Muscle of back (tissue), 11 donors: ENCODE measurements around the gene EDN1. TPM values are rescaled to one million over a fixed set of nuclear protein-coding genes. Genes with fewer than 3 reads are reported as not detected.
"Not testable (repeated sequence)": the region's sequence is repeated elsewhere in the genome, so short reads cannot be mapped to it uniquely, and the experiment has no call there.

Experiments
- DNase-seq, 3 donors: peaks; one replicate each; pipeline versions ENCODE4 v3.0.0 to v3.0.0-alpha.2; 2013
- polyA plus RNA-seq, 10 donors: library from polyadenylated mRNA; unstranded; fragments of 120-200 nt; gene quantifications; one replicate each; pipeline ENCODE4 v1.2.1, GENCODE V29; 2013; ENCODE audit not compliant: insufficient read length in 10 of 10

EDN1 gene
- polyA plus RNA-seq, 10 donors: 2.7 to 4.8 (median 3.1) TPM

DNA sequence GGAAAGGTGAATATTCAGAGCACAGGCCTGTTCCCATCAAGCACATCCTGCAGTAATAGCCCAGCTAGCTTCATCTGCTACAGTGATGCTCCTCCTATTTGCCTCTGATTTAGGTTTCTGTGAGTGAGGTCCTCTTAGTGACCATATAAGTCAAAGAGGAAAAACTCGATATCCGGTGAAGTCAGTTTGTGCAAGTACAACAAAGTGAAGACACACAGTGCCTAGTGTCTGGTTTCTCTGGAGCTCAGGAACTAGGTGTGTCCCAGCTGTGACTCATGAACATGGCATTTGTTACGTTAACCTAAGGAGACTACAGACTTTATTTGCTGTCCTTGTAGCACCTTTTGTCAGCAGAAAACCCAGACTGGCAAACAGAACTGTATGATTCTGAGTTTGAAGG lies 33.9 kb downstream of the EDN1 start:
- peak in 1 of 3 donors; percentile 15 for DNase-seq

DNA sequence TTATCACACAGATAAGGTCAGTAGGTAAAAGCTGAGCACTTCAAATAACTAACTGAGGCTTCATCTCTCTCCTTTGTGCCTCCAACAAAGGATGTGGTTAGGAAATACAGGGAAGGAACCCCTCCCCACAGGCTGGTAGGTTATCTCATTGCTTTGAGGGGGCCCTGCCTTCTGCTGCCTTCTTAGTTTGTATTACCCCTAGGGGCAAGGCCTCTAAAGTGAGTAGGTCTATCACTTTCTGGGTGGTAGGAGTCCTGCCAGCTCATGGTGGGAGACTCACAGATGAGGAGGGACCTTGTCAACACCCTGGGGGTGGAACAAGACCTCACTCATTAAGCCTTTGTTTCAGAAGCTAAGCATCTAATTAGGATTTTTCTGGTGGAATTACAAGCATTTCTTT lies 34.6 kb downstream of the EDN1 start:
- DNase-seq: no peak

DNA sequence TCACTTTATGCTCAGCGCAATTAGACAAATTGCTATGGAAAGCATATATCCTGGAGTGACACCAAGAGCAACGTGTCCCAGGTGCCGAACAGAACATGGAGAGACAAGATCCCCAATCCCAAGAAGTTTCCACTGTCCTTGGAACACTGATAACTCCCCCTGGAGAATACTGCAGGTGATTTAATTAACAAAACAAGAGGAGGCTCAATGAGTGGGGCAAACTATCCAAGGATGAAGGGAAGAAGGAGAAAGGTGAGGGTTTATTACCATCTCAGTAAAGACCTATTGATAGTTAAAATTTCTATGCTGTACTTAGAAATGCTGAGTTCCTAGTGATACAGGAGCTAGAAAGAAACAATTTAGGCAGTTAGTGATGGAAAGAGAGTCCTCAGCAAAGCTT lies 35.7 kb downstream of the EDN1 start:
- DNase-seq: no peak

DNA sequence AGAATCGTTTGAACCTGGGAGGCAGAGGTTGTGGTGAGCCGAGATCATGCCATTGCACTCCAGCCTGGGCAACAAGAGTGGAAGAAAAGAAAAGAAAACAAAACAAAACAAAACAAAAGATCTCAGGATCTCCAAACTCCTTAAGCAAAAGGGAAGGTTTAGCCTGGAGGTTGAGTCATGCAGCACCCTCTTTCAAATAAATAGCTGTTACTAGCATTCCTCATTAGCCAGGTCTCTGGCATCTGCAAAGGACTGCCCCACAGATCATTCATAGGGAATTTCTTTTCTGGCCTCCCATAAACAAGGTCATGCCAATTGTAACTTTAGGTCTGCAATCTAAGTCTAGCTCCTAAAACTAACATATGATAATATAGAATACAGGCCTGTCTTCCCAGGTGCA lies 37.2 kb downstream of the EDN1 start:
- DNase-seq: no peak

DNA sequence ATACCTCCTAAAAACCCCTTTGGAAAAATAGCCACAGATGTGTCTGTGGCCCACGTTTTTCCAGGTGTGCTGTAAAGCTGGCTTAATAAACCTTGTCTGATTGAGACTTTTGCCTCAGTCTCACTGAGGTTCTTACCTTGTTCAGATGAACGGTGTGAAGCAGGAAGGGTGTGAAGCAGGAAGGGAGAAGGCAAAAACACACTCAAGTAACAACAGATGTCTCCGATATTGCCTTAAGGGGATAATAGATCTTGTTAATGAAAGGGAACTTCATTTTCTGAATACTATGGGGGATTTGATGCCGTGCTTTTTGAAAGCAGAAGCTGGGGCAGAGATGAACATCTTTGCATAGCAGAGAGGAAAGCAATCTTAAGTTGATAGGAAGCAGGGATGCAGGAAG lies 37.8 kb downstream of the EDN1 start:
- no peak for DNase-seq

DNA sequence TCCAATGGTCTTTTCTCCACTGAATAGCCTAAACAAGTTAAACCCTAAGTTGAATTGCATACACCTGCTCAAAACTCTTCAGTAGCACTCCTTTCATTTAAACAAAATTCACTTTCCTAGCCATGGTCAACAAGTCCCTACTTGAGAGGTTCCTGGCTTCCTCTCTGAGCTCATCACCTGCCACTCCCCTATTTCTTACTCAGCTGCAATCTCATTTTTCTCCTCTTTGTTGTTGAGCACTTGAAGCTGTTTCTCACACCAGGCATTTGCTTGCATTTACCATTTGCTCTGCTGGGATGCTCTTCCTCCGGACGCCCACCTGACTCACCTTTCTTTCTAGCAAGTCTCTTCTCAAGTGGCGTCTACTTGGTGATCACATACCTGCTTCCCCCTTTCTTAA lies 38.5 kb downstream of the EDN1 start:
- no peak for DNase-seq

DNA sequence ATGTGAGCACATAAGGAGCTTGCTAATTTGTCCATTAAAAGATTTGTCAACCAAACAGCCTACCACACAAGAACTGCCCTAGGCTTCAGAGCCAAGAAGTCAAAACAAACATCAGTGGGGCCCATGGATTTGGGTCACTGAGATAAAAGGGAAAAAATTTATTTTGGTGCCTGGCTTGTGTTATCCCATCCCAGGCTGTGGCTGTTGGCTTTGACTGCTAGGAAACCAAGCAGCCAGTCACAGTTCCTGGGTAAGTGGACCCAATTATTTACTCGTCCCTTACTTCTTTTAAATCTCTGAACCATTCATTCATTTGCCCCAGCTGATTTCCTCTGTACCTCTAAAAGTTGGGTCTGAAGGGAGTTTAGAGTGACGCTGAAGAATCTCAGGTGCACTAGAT lies 41.3 kb downstream of the EDN1 start:
- no peak for DNase-seq

DNA sequence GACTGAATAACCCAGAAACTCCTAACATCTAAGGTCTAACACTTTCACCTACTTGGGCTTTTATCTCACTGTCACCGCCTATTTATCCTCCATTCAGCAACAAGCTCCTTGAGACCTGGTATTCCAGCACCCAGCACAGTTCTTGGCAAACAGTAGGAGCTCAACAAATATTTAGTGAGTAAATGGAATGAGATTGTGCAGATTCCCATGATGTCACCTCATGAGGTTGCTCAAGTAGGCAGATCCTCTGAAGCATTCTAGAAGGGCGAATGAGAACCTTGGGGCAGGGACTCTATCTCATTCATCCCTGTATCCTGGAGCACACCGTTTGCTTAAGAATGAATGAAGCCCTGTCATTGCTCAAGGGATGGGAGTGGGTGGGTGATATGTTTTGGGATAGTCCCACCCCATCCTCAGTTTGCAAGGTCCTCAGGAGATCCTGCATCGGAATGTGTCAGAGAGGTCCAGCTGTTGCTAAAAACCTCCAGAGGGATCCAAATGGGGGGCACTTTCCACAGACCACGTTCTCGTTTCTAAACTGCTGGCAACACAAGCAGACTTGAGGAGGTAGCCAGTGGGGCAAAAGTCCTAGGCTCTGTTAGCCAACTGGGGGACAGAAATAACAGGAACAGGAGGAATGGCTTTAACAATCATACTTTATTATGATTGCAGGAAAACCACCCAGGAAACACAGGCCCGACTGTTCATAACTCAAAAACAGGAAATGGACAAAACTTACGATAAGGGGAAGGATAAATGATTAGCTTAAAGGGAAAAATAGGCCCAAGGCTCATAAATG lies 42.0 kb downstream of the EDN1 start:
- DNase-seq: no peak

DNA sequence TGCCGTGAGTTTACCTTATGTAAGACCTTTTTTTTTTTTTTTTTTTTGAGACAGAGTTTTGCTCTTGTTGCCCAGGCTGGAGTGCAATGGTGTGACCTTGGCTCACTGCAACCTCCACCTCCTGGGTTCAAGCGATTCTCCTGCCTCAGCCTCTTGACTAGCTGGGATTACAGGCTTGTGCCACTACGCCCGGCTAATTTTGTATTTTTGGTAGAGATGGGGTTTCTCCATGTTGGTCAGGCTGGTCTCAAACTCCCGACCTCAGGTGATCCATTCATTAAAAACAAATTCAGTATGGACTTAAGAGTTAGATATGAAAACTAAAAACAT lies 42.6 kb downstream of the EDN1 start:
- DNase-seq: not testable (repeated sequence)

DNA sequence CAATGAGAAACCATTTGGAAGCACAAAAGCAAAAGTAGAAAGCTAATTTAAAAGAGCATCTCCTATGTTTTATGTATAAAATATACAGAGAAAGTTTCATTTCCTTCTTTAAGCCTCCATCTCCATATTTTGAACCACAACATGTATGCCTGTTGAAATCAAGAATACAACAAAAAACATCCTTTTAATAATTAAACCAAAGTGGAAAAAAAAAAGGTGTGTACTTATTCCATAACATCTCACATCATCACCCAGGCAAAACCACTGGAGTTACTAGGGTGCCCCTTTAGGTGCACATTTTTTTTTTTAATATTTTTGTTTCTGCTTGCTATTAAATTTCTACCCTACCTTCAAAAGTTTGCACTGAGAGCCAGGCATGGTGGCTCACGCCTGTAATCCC lies 43.0 kb downstream of the EDN1 start:
- DNase-seq: no peak

DNA sequence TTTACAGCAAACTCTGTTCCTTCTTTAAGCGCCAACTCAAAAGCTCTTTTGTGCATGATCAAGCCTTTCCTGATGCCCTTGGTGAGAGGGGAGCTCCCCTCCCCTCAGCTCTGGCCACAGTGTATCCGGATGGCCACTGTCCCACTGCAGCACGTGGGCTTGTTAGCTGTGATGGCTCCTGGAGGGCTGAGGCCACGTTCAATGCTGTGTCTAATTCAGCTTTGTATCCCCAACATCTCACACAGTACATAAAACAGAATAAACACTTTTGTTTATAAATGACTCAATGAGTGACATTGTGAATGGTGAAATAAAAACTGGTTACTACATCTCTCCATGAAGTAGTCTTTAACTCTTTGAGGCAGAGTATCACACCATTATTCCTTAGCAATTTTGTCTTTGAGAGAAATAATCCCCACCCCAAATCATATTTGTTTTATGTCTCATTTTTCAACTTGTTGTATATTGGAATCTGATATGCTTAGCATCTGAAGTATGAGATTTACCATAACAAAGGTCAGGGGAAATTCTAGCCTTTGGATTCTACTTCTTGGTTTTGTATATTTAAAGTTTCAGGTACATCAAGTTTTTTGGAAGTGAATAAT lies 44.5 kb downstream of the EDN1 start:
- DNase-seq: no peak

DNA sequence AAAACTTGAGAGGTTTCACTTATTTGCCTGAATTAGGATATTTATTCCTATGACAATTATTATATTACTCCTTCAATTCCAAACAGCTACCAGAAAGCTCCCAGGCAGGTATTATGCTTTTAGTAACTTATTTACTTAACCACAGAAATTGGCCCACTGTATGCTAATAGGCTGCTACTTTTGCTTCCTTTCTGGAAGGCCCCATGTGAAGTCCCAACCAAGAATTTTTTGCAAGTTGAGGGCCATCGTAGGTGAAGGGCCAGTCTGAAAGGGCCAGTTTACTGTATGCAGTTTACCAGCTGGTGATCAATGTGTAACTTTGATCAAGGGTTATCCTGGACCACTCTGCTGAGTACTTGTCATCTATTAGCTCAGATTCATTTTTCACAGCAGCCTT lies 45.0 kb downstream of the EDN1 start:
- no peak for DNase-seq

DNA sequence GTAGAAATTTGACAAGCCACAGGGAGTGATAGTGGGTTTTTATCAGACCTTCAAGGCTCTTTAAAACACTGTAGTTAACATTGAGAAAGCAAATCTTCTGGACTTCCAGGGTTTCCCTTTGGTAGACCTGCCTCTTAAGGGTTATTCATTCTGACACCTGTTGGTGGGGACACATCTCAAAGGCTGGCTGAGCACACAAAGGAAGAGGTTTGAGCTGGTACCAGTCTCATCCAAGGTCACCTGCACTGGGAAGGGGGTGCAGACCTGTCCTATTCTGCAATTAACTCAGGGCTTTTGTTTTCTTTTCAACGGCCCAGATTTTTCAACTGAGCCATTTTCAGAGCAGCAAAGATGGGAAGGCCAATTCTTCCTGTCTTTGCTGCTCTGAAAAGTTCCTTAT lies 45.6 kb downstream of the EDN1 start:
- DNase-seq: no peak

DNA sequence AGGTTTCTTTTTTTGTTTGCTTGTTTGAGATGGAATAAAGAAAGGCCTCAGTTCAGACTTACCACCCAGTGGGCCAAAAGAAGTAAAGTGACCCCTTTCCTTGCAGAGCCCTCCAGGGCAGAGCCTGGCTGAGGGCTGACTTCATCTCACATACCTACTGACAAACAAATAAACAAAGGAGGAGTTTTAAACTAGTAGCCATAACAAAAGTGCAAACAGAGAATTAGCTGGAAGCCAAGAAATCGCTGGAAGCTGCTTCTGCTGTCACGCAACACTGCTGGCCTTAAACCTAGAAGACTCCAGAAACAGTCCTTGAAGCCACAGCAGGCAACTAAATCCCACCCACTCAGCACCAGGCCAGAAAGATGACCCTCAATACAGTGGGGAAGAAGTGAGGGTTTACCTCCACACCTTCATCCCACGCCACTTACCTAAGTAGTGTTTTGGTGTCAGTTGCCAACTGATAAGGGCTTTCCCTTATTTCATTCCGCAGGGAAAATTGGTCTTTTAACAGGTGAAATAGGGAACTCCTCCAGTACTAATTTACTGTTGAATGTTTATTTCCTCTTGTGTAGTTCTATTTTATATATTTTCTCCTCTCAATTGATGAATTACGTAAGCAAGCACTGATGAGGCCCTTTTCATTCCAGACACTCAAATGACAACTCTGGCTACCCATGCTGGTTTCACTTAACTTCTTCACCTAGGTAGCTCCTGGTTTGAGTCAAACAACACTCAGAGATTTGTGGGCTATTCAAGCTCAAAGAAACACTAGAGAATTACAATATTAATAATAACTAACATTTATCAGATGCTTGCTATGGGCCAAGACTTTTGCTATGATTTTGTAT lies 46.2 kb downstream of the EDN1 start:
- no peak for DNase-seq

DNA sequence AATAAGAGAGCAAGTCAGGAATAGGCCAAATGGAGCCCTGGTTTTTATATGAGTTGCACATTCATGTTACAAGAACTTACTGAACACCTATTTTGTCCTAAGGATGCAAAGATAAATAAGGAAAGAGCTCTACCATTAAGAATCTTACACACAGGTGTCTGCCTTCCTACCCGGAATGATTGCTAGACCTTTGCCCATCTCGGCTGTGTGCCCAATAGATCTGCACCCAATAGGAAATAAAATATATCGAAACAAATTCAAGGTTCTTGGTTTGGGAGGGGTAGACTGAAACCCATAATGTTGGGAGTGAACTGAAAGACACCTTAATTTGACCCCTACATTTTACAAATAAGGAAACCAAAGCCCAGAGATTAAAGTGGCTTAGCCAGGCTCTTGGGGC lies 48.9 kb downstream of the EDN1 start:
- DNase-seq: no peak

DNA sequence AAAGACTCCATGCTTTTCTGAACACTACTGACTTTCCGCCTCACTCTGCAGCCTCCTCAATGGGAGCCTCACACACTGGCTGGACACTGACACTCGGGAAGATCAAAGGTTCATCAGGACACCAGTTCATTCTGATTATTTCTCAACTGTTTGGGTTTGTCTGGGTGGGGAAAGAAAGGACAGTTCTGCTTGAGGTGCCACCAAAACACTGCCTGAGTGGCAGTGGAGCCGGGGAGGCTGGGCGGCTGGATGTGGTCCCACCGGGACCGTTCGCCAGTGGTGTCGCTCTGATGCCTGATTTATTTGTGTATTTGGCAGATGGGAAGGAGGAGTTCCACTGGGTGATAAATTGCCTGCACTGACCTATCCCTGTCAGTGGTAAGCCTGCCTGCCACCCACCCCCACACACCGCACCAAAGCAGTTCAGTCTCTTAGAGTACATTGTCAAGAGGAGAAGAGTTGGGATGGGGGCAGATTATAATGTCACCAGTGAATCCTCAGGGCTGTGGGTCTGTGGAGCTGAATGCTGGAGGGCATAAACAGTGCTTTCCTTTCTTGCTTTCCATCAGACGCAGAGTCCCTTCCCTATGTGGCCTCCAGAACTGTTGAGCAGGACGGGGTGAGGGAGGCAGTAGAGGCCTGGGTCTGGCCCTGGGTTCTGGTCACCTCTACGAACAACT lies 49.8 kb downstream of the EDN1 start:
- DNase-seq: no peak

DNA sequence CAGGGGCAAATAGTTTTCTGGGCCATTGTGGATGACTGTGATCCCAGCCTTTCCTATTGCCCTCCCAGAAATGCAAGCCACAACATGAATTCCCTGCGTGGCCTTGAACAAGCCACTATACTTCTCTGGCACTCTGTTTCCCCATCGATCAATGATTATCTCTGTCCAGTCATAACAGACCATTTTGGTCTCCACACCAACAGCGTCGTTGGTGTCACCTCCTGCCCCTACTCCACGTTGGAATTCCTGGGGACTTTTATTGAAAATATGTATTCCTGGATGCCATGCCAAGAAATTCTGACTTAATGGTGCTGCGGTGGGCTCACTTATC lies 50.3 kb downstream of the EDN1 start:
- no peak for DNase-seq

DNA sequence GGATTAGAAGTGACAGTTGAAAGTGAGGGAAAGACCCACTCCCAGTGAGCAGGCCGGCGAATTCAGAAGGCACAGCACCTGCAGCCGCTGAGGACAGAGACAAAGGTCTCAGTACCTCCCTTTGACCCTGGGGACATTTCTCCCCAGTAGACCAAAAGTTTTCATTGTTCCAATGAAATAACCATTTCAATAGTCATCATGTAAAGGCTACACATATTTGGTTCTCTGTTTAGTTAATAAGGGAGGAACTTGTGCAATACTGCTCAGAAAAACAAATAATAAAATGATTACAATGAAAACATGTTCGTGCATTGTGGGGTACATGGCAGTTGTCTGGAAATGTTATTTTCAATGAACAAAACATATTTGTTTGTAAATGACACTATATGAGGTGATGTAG lies 52.5 kb downstream of the EDN1 start:
- no peak for DNase-seq

DNA sequence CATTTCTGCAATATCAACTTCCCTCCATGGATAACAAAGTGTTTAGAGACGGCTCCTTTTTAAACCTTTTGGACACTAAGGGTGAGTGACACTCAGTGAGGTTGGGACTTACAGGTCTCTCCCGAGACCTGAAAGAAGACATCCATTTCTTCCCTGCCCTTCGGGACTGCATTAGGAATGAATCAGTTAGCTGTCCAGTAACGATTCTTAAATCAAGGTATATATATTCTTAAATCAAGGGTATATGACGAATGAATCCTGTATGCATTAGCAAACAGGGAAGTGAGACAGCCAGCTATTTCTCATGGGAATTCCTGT lies 52.9 kb downstream of the EDN1 start:
- DNase-seq: no peak

DNA sequence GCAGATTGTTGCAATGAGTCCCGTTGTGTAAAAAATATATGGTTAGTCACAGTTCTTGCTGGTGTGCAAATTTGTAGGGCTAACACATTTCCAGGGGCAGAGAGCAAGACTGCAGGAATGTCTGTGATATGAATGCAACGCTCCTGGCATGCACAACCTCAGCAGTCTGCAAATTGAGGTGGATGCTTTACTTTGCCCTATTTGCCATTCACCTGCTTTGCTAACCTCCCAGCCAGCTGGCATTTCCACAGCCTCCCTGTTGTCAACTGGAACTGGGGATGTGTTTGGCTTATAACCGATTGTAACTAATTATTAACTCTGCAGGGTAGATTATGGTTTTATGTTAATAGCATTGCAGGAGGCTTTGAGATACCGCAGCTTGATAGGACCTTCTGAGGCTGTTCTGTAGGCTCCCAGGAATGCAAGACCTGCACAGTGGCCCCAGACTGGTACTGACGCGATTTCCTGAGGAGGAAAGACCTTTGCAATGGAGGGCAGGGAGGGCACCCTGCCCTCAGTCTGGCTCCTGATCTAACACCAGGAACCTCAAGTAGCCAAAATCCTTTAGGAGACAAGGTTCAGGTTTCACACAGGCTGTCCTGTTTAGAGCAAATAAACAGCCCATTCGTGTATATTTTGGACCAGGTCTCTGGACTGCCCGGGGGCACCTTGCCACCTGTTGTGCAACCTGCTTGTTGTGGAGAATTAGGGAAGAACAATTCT lies 53.4 kb downstream of the EDN1 start:
- DNase-seq: no peak

DNA sequence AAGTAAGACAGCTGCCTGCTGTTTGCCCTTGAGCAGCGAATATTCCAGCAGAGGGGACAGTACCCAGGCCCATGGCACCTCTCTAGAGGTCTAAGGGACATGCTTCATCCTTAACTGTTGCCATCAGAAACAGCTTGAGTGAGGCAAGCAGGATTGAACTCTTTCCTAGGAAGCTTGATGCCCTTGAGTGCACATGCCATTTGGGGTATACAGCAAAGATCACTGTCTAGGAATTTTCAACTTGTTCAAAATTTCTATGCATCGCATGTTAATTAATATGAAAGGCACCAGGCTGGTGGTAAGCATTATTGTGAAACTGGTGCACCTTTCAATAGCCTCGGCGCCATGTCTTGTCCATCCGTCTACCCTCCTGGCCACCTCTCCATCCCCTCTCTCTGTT lies 54.1 kb downstream of the EDN1 start:
- DNase-seq: no peak
